ENCODE results near the gene IL4I1.
"Not testable (repeated sequence)": the region's sequence is repeated elsewhere in the genome, so short reads cannot be mapped to it uniquely, and the experiment has no call there.

Gene IL4I1

DNA sequence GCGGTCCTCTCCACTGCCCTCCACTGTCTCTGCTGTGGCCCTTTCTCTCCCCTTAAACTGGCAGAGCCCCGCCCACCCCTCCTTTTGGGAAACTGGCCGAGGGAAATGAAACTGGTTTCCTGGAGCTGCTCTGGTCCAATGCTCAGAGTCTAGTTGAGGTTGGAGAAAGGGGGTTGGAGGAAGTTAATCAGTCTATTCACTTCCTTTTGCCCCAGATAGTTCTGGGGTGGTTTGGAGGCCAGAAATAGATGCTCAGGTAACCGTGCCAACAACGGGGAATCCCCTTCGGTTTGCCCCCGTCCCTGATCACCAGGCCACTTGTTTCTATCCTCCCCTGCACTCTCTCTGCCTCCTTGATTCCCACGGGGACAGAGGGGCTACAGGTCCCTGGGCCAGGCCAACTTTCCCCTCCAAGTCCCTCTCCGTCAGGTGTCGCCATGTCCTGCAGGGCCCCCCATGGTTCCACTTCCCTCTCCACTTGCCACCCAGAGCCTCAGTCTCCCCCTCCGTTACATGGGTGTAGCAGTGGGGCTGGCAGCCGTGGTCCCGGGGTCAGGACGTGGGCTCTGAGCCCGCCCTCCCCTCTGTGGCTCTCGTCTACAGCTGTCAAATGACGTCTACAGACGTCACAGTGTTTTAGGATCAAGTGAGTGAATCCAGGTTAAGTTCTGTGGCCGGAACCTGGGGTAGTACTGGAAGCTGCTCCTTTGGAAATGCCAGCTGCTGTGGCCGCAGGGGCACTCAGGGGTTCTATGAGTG lies at the start of gene IL4I1:
Gene IL4I1 (minus strand): TSS at position 25 of the 759 bp plus-strand sequence. CDS start 727 bp downstream, outside the sequence.
- peak within 1 kb of the TSS; percentile 22; the same call in 1 of the 2 replicates for H3K9ac ChIP-seq (ENCODE audit: low read depth, low read length)

DNA sequence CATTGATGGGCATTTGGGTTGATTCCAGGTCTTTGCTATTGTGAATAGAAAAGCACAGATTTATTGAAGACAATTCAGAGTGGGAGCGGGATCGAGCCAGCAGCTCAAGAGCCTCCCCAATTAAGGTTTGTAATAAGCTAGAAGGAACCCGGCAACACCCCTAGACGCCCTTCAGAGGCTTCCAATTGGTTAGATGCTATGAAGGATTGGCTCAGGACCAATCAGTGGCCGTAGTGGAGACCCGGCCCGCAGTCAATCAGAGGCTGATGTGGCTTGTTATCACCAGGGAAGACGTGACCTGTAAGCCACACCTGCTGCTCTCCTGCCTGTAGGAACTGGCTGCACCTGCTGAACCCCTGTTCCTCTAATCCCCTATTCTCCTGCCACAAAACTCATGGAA lies 49.7 kb upstream of the IL4I1 start:
- H3K9me3 ChIP-seq (ENCODE audit: control insufficient read depth, insufficient read depth, low read length): no peaks in the 10 kb centered on the region
- no peaks in the 10 kb centered on the region; the same call in 1 of the 2 replicates for H3K4me1 ChIP-seq (ENCODE audit: insufficient read depth, low read length)
- no peak overlapping the region for H3K9ac ChIP-seq (ENCODE audit: low read depth, low read length)
- H3K36me3 ChIP-seq (ENCODE audit: insufficient read depth, low read length): no peaks in the 10 kb centered on the region

More for the DNA sequence above, at the start of gene IL4I1:
- Histone ChIP-seq H3K9me3 (ENCODE audit: control insufficient read depth, insufficient read depth, low read length) (no peaks in the 10 kb centered on the region), H3K4me1 (ENCODE audit: insufficient read depth, low read length) (peaks cover 6% of the 10 kb centered on the region; the same call in 1 of the 2 replicates), H3K36me3 (ENCODE audit: insufficient read depth, low read length) (no peaks in the 10 kb centered on the region)

GRCh38 chr19:49944567-49944966 lies 47.9 kb upstream of the IL4I1 start:
- not testable (repeated sequence) for H3K36me3 ChIP-seq (ENCODE audit: insufficient read depth, low read length); H3K9ac ChIP-seq (ENCODE audit: low read depth, low read length)

DNA sequence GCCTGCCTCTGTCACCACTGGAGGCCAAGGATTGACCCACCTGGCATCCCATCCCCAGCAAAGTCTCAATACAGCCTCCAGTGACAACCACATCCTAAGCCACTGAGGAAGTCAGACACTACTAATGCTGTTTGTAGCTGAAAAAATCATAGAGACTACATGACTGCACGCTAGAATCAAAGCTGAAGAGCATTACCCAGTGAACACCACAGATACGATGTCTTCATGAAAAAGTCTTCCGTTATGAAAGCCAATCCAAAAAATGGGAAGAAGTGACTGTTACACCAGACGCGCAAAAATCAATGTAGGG lies 43.8 kb upstream of the IL4I1 start:
- H3K36me3 ChIP-seq (ENCODE audit: insufficient read depth, low read length): no peaks in the 10 kb centered on the region
- H3K9me3 ChIP-seq (ENCODE audit: control insufficient read depth, insufficient read depth, low read length): no peaks in the 10 kb centered on the region
- no peaks in the 10 kb centered on the region; the same call in 1 of the 2 replicates for H3K4me1 ChIP-seq (ENCODE audit: insufficient read depth, low read length)
- no peak overlapping the region for H3K9ac ChIP-seq (ENCODE audit: low read depth, low read length)

More at GRCh38 chr19:49944567-49944966, 47.9 kb upstream of the IL4I1 start:
- not testable (repeated sequence) for H3K9me3 ChIP-seq (ENCODE audit: control insufficient read depth, insufficient read depth, low read length); H3K4me1 ChIP-seq (ENCODE audit: insufficient read depth, low read length)

GRCh38 chr19:49939721-49940481 lies 43.2 kb upstream of the IL4I1 start:
- no peaks in the 10 kb centered on the region; the same call in 1 of the 2 replicates for H3K4me1 ChIP-seq (ENCODE audit: insufficient read depth, low read length)
- no peak overlapping the region for H3K9ac ChIP-seq (ENCODE audit: low read depth, low read length)
- no peaks in the 10 kb centered on the region for H3K36me3 ChIP-seq (ENCODE audit: insufficient read depth, low read length)
- no peaks in the 10 kb centered on the region for H3K9me3 ChIP-seq (ENCODE audit: control insufficient read depth, insufficient read depth, low read length)

DNA sequence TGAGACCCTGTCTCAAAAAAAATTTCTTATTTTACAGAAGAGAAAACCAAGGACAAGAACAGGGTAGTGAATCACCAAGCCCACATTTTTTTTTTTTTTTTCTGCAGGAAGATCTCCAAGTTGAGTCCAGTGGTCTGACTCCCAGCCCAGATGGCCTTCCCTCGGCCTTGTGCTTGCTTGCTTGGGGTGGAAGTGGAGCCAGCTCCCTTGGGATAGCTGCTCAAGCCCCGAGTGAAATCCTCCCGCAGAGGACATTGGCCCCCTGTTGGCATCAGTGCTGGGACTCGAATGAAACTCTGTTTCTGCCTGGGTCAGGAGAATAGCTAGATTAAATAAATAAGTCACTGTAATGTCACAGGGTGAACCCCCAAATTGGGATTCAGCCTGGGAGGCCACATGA lies 42.0 kb upstream of the IL4I1 start:
- H3K36me3 ChIP-seq (ENCODE audit: insufficient read depth, low read length): no peaks in the 10 kb centered on the region
- no peaks in the 10 kb centered on the region; the same call in 1 of the 2 replicates for H3K4me1 ChIP-seq (ENCODE audit: insufficient read depth, low read length)
- H3K9ac ChIP-seq (ENCODE audit: low read depth, low read length): no peak overlapping the region
- H3K9me3 ChIP-seq (ENCODE audit: control insufficient read depth, insufficient read depth, low read length): no peaks in the 10 kb centered on the region

GRCh38 chr19:49937750-49938381 lies 41.2 kb upstream of the IL4I1 start:
- no peaks in the 10 kb centered on the region for H3K9me3 ChIP-seq (ENCODE audit: control insufficient read depth, insufficient read depth, low read length)
- H3K9ac ChIP-seq (ENCODE audit: low read depth, low read length): peak overlapping the region; percentile 39; the same call in 1 of the 2 replicates
- no peaks in the 10 kb centered on the region; the same call in 1 of the 2 replicates for H3K4me1 ChIP-seq (ENCODE audit: insufficient read depth, low read length)
- no peaks in the 10 kb centered on the region for H3K36me3 ChIP-seq (ENCODE audit: insufficient read depth, low read length)

DNA sequence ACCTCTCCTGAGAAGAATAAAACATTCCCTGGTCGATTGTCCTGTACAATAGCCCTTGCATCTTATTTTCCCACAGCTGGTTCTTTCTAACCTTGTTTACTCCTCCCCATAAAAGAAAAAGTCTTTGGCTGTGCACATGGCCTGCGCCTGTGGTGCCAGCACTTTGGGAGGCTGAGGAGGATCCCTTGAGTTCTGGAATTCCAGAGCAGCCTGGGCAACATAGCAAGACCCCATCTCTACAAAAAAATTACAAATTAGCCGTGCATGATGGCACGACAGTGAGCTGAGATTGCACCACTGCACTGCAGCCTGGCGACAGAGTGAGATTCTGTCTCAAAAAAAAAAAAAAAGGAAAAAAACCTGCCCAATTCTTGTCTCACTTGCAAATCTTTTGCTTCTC lies 39.9 kb upstream of the IL4I1 start:
- Histone ChIP-seq H3K9ac (ENCODE audit: low read depth, low read length) (no peak overlapping the region), H3K4me1 (ENCODE audit: insufficient read depth, low read length) (no peaks in the 10 kb centered on the region; the same call in 1 of the 2 replicates), H3K36me3 (ENCODE audit: insufficient read depth, low read length) (no peaks in the 10 kb centered on the region), H3K9me3 (ENCODE audit: control insufficient read depth, insufficient read depth, low read length) (no peaks in the 10 kb centered on the region)

DNA sequence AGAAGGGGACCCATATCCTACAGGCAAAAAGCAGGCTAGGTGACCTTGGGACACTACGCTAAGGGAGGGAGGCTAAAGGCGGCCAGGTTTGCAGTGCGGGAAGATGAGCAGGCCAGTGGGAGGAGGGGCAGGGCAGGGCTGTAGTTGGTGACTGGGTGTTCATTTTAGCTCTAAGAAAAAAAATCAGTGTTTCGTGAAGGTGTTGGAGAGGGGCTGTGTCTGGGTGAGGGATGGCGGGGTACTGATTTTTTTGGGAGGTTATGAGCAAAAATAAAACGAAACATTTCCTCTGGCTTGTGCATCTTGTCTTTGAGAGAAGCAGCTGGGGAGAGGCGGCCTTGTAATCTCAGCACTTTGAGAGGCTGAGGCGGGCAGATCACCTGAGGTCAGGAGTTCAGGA lies 37.0 kb upstream of the IL4I1 start:
- Histone ChIP-seq H3K36me3 (ENCODE audit: insufficient read depth, low read length) (no peaks in the 10 kb centered on the region), H3K4me1 (ENCODE audit: insufficient read depth, low read length) (no peaks in the 10 kb centered on the region; the same call in 1 of the 2 replicates), H3K9me3 (ENCODE audit: control insufficient read depth, insufficient read depth, low read length) (no peaks in the 10 kb centered on the region), H3K9ac (ENCODE audit: low read depth, low read length) (no peak overlapping the region)

GRCh38 chr19:49932731-49933131 lies 36.0 kb upstream of the IL4I1 start:
- no peaks in the 10 kb centered on the region for H3K36me3 ChIP-seq (ENCODE audit: insufficient read depth, low read length)

GRCh38 chr19:49932041-49932451 lies 35.4 kb upstream of the IL4I1 start:
- Histone ChIP-seq H3K9me3 (ENCODE audit: control insufficient read depth, insufficient read depth, low read length) (no peaks in the 10 kb centered on the region), H3K4me1 (ENCODE audit: insufficient read depth, low read length) (no peaks in the 10 kb centered on the region; the same call in 1 of the 2 replicates), H3K36me3 (ENCODE audit: insufficient read depth, low read length) (peaks cover 4% of the 10 kb centered on the region), H3K9ac (ENCODE audit: low read depth, low read length) (no peak overlapping the region)

More at GRCh38 chr19:49932731-49933131, 36.0 kb upstream of the IL4I1 start:
- Histone ChIP-seq H3K4me1 (ENCODE audit: insufficient read depth, low read length) (no peaks in the 10 kb centered on the region; the same call in 1 of the 2 replicates), H3K9me3 (ENCODE audit: control insufficient read depth, insufficient read depth, low read length) (no peaks in the 10 kb centered on the region), H3K9ac (ENCODE audit: low read depth, low read length) (no peak overlapping the region)

DNA sequence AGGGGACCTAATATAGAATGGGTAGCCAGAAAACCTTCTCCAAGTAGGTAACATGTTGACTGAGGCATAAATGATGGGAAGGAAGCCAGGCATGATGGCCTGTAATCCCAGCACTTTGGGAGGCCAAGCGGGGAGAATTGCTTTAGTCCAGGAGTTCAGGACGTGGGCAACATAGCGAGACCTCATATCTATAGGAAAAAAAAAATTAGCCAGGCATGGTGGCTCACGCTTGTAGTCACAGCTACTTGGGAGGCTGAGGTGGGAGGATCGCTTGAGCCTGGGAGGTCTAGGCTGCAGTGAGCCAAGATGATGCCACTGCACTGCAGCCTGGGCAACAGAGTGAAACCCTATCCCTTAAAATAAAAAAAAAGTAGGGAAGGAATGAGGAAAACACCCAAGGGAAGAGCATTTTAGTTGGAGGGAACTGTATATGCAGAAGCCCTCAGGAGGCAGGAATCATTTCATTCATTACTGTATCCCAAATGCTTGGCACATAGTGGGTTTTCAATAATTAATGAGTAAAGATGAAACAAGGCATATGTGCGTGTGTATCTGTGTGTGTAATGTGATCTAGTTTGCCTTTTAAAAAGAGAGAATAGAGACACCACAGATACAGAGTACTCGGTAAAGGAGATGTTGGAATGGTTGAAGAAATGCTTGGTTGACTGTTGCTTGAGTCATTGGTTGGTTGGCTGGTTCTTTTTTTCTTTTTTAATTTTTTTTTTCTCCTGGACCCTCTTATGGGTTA lies 34.8 kb upstream of the IL4I1 start:
- peaks cover 9% of the 10 kb centered on the region for H3K36me3 ChIP-seq (ENCODE audit: insufficient read depth, low read length)

GRCh38 chr19:49930483-49931011 lies 33.9 kb upstream of the IL4I1 start:
- Histone ChIP-seq H3K9ac (ENCODE audit: low read depth, low read length) (peak overlapping the region; percentile 93), H3K36me3 (ENCODE audit: insufficient read depth, low read length) (peaks cover 13% of the 10 kb centered on the region), H3K4me1 (ENCODE audit: insufficient read depth, low read length) (no peaks in the 10 kb centered on the region; the same call in 1 of the 2 replicates), H3K9me3 (ENCODE audit: control insufficient read depth, insufficient read depth, low read length) (no peaks in the 10 kb centered on the region)

More for the DNA sequence above, 34.8 kb upstream of the IL4I1 start:
- Histone ChIP-seq H3K4me1 (ENCODE audit: insufficient read depth, low read length) (no peaks in the 10 kb centered on the region; the same call in 1 of the 2 replicates), H3K9me3 (ENCODE audit: control insufficient read depth, insufficient read depth, low read length) (no peaks in the 10 kb centered on the region), H3K9ac (ENCODE audit: low read depth, low read length) (no peak overlapping the region)

All from ES-I3 (cell line).